GM19324 (cell line): ENCODE results near the gene GNAT1.

Experiments
- ATAC-seq: cut with Tn5 transposase; IDR thresholded peaks from one replicate; pipeline ENCODE4 v1.9.1; 2021; ENCODE audit warnings: mild to moderate bottlenecking, moderate library complexity; ENCODE audit not compliant: unreplicated experiment, low FRiP score

The GNAT1 gene

GRCh38 chr3:50190936-50191660, at the start of gene GNAT1:
Gene GNAT1, plus strand, starts transcription at chr3:50191610. Its CDS starts 116 bp downstream, at chr3:50191726.
- no peak for ATAC-seq

- no peak for ATAC-seq
Measured at GRCh38 chr3:50146316-50146901, 45.0 kb upstream of the GNAT1 start.

- no peak for ATAC-seq
Measured at GRCh38 chr3:50147016-50147415, 44.4 kb upstream of the GNAT1 start.

GRCh38 chr3:50147447-50147846, 44.0 kb upstream of the GNAT1 start:
- no peak for ATAC-seq

- no peak for ATAC-seq
Measured at GRCh38 chr3:50147861-50148260, 43.5 kb upstream of the GNAT1 start.

- no peak for ATAC-seq
Measured at GRCh38 chr3:50150404-50150750, 41.0 kb upstream of the GNAT1 start.

- ATAC-seq, result no peak
Measured at GRCh38 chr3:50150863-50151686, 40.3 kb upstream of the GNAT1 start.

- ATAC-seq, result no peak
Measured at GRCh38 chr3:50151728-50152127, 39.7 kb upstream of the GNAT1 start.

- ATAC-seq, result no peak
Measured at GRCh38 chr3:50153782-50154475, 37.5 kb upstream of the GNAT1 start.

- peak; percentile 18 for ATAC-seq
Measured at GRCh38 chr3:50154476-50154839, 37.0 kb upstream of the GNAT1 start.

- ATAC-seq, result peak; percentile 70
Measured at GRCh38 chr3:50154840-50155490, 36.4 kb upstream of the GNAT1 start, which contains the start of gene SEMA3F. Gene SEMA3F, plus strand, starts transcription at chr3:50155324. Its CDS starts 4,299 bp downstream, at chr3:50159623.

- no peak for ATAC-seq
Measured at GRCh38 chr3:50155491-50155878, 35.9 kb upstream of the GNAT1 start.

- ATAC-seq, result no peak
Measured at GRCh38 chr3:50155891-50156290, 35.5 kb upstream of the GNAT1 start.

- ATAC-seq, result no peak
Measured at GRCh38 chr3:50156549-50157493, 34.6 kb upstream of the GNAT1 start.

GRCh38 chr3:50157827-50158529, 33.4 kb upstream of the GNAT1 start:
- ATAC-seq, result no peak

- ATAC-seq, result no peak
Measured at GRCh38 chr3:50158530-50159146, 32.8 kb upstream of the GNAT1 start.

GRCh38 chr3:50160561-50160983, 30.8 kb upstream of the GNAT1 start:
- no peak for ATAC-seq

GRCh38 chr3:50161320-50161719, 30.1 kb upstream of the GNAT1 start:
- no peak for ATAC-seq
